Muscle layer of duodenum (tissue), 2 donors: Measurements from ENCODE around the gene IFT122.
"Not testable (repeated sequence)": the region's sequence is repeated elsewhere in the genome, so short reads cannot be mapped to it uniquely, and the experiment has no call there.

Source experiments
- H3K27ac ChIP-seq: one replicate; pipeline ENCODE4 v1.7.0; 2013; ENCODE audit warnings: mild to moderate bottlenecking, low read length
- H3K27me3 ChIP-seq: one replicate; pipeline ENCODE4 v1.7.0; 2013; ENCODE audit warnings: low read depth, mild to moderate bottlenecking, control low read depth, low read length
- H3K36me3 ChIP-seq, 2 donors: one replicate each; pipeline ENCODE4 v1.7.0; 2013; ENCODE audit warnings: low read length in 2 of 2, control low read depth in 1 of 2, mild to moderate bottlenecking in 1 of 2; ENCODE audit not compliant: insufficient read depth in 2 of 2, control insufficient read depth in 1 of 2
- H3K4me1 ChIP-seq, 2 donors: one replicate each; pipeline ENCODE4 v1.7.0; 2013; ENCODE audit warnings: low read length in 2 of 2, mild to moderate bottlenecking in 2 of 2, control low read depth in 1 of 2, moderate library complexity in 1 of 2; ENCODE audit not compliant: insufficient read depth in 2 of 2, control insufficient read depth in 1 of 2
- H3K4me3 ChIP-seq, 2 donors: one replicate each; pipeline ENCODE4 v1.7.0; 2013; ENCODE audit warnings: low read length in 2 of 2, low read depth in 1 of 2, mild to moderate bottlenecking in 1 of 2
- H3K9me3 ChIP-seq, 2 donors: one replicate each; pipeline ENCODE4 v1.7.0; 2013; ENCODE audit warnings: low read length in 2 of 2, control low read depth in 1 of 2, mild to moderate bottlenecking in 1 of 2; ENCODE audit not compliant: control insufficient read depth in 1 of 2
- donor health status: healthy.

IFT122 gene

DNA sequence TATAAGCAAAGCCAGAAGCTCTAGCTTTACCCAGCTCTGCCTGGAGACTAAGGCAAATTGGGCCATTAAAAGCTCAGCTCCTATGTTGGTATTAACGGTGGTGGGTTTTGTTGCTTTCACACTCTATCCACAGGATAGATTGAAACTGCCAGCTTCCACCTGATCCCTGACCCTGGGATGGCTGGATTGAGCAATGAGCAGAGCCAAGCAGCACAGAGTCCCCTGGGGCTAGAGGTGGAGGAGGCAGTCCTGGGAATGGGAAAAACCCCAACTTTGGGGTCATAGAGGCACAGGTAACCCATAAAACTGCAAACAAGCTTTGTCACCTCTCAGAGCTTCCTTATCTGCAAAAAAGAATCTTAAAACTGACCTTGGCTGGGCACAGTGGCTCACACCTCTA is 95.1 kb downstream of the IFT122 start:
- Histone ChIP-seq H3K4me1 (no peaks in the 10 kb centered on the region), H3K9me3 (no peaks in the 10 kb centered on the region), H3K27ac (no peak overlapping the region), H3K4me3 (no peak overlapping the region), H3K36me3 (no peaks in the 10 kb centered on the region), H3K27me3 (no peaks in the 10 kb centered on the region)

DNA sequence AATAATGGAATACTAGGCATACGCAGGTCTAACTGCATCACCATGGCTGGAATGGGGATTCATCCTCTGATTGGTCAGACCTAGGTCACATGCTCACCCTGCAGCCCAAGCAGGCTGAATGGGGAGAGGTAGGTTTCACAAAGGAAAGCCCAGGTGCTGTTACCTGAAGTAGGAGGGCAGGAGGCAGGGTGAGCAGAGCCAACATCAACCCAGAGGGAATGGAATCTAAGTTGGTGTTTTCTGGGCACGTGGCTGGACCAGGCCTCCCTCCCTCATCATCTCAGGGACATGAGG is 96.3 kb downstream of the IFT122 start:
- Histone ChIP-seq H3K4me1 (no peaks in the 10 kb centered on the region), H3K36me3 (no peaks in the 10 kb centered on the region), H3K27me3 (no peaks in the 10 kb centered on the region), H3K27ac (no peak overlapping the region), H3K4me3 (no peak overlapping the region), H3K9me3 (no peaks in the 10 kb centered on the region)

DNA sequence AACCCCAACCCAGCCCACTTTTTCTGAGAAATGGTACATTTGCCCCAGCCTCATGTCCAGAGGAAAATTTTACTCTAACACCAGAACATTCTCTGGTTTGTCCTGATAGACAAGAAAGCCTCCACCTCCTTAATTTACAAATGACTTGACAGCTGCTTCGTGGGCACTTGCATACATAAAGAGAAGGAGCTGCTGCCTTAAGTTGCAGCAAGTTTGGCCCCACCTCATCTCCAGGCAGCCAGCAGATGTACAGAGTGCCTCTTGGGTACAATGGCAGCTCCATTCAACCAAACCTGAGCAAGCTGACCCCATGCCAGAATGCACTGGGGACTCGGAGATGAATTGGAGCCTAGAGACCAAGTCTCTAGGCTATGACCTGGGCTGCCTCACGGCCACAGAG is 96.8 kb downstream of the IFT122 start:
- Histone ChIP-seq H3K4me1 (no peaks in the 10 kb centered on the region), H3K36me3 (no peaks in the 10 kb centered on the region), H3K4me3 (no peak overlapping the region), H3K27me3 (no peaks in the 10 kb centered on the region), H3K9me3 (no peaks in the 10 kb centered on the region), H3K27ac (no peak overlapping the region)

DNA sequence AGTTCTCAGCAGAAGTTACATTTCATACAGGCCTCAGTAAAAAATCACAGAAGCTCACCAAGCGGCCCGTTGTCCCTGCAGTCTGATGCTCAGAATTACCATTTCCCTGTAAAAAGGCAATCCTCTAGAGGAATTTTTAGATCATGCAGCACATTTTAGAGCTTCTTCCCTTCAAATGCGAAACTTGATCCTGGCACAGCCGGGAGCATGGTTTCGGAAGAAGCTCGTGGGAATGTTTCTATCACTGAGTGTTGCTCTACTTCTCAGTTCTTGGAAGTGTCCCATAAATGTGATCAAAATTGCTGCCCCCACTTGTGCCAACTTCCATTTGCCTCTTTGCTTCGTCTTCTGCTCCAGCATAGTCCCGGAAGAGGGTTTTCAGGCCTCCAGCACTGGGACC is 99.2 kb downstream of the IFT122 start:
- Histone ChIP-seq H3K27ac (no peak overlapping the region), H3K27me3 (no peaks in the 10 kb centered on the region), H3K9me3 (no peaks in the 10 kb centered on the region), H3K4me1 (no peaks in the 10 kb centered on the region), H3K36me3 (no peaks in the 10 kb centered on the region), H3K4me3 (no peak overlapping the region)

DNA sequence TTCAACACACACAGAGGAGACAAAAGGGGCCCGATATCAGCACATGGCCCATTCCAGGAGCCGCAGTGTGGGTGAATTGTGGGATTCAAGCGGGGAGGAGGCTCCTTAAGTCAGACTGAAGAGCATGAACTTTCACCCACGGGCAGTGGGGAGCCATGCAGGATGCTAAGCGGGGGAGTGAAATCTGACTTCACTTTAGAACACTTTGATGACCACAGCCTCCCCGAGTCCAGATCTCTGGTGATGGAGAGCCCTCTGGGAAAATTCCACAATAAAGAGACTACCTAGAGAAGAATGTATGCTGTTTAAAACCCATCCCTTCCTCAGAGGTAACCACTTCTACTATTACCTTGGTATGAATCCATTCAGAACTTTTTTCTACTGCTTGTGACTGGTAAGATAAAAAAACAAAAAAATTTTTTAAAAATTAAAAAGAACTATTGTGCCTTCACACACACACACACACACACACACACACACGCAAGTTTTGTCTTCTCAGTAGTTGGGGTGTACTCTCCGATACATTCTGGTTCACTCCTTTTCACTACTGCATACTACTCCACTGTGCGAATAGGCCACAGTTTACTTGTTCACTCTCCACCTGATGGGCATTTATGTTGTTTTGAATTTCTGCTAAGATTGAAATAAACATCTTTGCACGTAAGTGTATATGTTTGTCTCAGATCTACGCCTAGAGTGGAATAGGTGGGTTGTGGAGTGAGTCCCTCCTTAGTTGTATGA is 100.9 kb downstream of the IFT122 start:
- Histone ChIP-seq H3K36me3 (no peaks in the 10 kb centered on the region), H3K4me3 (no peak overlapping the region), H3K27me3 (no peaks in the 10 kb centered on the region), H3K9me3 (no peaks in the 10 kb centered on the region), H3K27ac (no peak overlapping the region), H3K4me1 (no peaks in the 10 kb centered on the region)

DNA sequence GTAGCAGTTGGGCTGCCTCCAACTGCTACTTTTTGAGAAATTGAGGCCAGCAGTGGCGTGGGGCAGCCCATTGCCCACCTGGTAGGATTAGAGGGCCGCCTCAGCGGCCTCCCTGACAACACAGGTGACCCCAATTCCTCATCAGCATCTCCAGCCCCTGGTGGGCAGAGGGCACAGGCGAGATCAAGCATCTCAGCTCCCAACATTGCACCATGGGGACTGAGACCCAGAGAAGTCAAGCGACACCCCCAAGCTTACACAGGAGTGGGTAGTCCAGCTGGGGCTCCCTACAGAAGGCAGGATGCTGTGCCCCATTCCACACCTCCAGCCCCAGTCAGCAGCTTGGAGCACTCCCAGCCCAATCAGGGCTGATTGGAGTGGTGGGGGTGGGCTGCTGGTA is 102.7 kb downstream of the IFT122 start:
- H3K36me3 ChIP-seq, result no peaks in the 10 kb centered on the region
- H3K27ac ChIP-seq, result no peak overlapping the region
- H3K9me3 ChIP-seq, result no peaks in the 10 kb centered on the region
- H3K4me3 ChIP-seq, result no peak overlapping the region
- no peaks in the 10 kb centered on the region for H3K4me1 ChIP-seq
- no peaks in the 10 kb centered on the region for H3K27me3 ChIP-seq

DNA sequence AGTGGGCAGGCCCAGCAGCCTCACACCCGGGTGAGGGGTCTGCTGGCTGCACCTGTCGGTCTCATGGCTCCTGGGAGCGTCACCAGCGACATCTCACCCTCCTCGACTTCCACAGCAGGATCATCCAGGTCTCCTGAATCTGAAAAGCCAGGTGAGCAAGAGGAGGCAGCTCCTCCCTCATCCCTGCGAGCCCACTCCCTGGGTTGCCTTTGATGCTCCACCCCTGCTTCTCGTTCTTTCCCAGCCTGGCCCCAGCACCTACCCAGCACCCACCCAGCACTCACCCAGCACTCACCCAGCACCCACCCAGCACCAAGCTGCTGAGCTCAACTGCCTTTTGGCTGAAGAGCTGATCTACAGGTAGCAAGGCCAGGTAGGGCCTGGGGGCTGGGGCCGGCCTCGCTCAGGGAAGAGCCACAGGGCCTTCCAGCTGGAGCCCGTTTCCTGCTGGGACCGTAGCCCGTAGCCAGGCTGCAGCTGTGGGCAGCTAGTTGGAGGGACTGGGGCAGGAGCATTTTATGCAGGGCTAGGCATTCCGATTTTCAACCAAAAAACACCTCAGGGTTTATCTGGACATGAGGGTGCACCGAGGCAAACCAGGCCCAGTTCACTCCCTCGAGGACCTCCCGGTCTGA is 103.2 kb downstream of the IFT122 start, which contains the start of gene H1-8:
TSS of gene H1-8 (plus strand) at position 20 of the 635 bp plus-strand sequence. CDS start at position 64, 44 bp downstream.
- Histone ChIP-seq H3K9me3 (no peaks in the 10 kb centered on the region), H3K27ac (no peak within 1 kb of the TSS), H3K36me3 (no peaks in the 10 kb centered on the region), H3K4me3 (no peak within 1 kb of the TSS), H3K27me3 (no peaks in the 10 kb centered on the region), H3K4me1 (no peaks in the 10 kb centered on the region)

DNA sequence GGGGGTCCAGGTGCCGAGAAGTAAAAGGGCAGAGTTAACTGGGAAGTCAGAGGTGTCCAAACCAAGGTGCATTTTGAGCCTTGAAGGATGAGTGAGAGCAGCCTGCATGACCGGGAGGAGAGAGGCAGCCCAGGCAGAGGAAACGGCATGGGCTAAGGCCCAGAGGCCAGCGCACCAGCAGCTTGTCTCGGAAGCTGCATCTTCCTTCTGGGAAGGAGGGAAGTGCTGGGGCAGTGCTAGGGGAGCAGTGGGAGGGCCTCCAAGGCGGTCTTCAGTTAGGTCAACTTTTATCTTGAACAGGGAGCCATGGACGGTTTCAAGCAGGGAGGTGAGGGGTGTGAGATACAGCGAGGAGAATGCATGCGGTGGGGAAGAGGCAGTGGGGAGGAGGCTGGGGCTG is 104.0 kb downstream of the IFT122 start:
- Histone ChIP-seq H3K4me1 (no peaks in the 10 kb centered on the region), H3K9me3 (no peaks in the 10 kb centered on the region), H3K4me3 (no peak overlapping the region), H3K27ac (no peak overlapping the region), H3K36me3 (no peaks in the 10 kb centered on the region), H3K27me3 (no peaks in the 10 kb centered on the region)

DNA sequence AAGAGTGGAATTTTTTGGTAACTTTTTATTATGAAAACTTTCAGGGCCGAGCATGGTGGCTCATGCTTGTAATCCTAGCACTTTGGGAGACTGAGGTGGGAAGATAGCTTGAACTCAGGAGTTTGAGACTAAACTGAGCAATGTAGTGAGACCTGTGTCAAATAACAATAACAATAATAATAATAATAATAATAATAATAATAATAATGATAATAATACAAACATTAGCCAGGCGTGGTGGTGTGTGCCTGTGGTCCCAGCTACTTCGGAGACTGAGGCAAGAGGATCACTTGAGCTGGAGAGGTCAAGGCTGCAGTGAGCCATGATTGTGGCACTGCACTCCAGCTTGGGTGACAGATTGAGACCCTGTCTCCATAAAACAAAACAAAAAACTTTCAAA is 105.9 kb downstream of the IFT122 start:
- not testable (repeated sequence) for H3K36me3 ChIP-seq, H3K4me3 ChIP-seq, H3K9me3 ChIP-seq, H3K27me3 ChIP-seq, H3K4me1 ChIP-seq, H3K27ac ChIP-seq

DNA sequence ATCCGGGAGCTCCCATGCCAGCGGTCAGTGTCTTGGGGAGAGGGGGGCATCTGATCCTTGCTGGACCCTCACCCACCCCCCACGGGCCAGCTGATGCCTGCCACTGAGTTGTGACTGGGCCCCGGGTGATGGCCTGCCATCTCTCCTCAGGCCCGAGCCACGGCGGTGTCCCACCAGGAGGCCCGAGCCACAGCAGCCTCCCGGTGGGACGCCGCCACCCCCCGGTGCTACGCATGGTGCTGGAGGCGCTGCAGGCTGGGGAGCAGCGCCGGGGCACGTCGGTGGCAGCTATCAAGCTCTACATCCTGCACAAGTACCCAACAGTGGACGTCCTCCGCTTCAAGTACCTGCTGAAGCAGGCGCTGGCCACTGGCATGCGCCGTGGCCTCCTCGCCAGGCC is 107.2 kb downstream of the IFT122 start:
- Histone ChIP-seq H3K27me3 (no peaks in the 10 kb centered on the region), H3K4me3 (no peak overlapping the region), H3K9me3 (no peaks in the 10 kb centered on the region), H3K27ac (no peak overlapping the region), H3K4me1 (no peaks in the 10 kb centered on the region), H3K36me3 (no peaks in the 10 kb centered on the region)

DNA sequence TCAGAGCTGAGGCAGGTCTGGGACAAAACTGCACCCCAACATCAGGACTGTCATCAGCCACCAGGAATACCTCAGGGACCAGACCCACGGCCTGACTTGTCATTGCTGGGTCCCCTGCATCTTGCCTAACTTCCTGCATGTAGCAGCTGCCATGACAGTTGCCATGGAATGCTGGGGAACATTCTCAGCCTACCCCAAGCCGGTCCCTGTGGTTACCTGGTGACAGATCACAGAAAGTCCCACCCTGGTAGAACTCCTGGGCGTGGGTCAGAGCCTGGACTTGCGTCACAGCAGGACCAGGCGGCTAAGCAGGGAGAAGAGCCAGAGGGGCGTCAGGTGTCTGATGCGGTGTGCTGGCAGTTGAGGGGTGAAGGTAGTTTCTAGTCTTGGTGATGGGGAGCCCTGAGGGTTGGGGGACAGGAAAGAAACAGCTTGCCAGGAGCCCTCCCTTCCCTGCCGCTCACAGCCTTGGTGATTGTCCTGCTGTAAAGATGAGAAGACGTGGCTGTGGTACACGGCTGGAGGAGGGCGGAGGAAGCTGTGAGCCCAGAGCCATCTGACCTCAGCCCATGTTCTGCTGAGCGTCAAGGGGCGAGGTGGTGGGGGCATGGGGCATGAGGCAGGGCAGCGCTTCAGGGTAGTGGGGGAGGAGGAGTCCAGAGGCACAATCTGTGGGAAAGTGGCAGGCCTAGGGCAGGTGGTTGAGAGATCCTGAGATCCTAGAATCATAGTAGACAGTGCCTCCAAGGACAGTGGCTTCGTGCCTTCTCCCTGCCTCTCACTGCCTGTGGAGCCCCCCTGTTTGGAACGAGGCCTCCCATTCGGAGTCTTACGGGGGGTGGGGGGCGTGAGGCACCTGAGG is 108.3 kb downstream of the IFT122 start:
- no peaks in the 10 kb centered on the region for H3K27me3 ChIP-seq
- H3K9me3 ChIP-seq, result no peaks in the 10 kb centered on the region
- H3K36me3 ChIP-seq, result no peaks in the 10 kb centered on the region
- no peak overlapping the region for H3K4me3 ChIP-seq
- H3K27ac ChIP-seq, result no peak overlapping the region
- no peaks in the 10 kb centered on the region for H3K4me1 ChIP-seq
